H54 (cell line): ENCODE results near the gene DNM1.
"Not testable (repeated sequence)": the region's sequence is repeated elsewhere in the genome, so short reads cannot be mapped to it uniquely, and the experiment has no call there.

Experiments
- DNase-seq: peaks from one replicate; pipeline ENCODE4 v3.0.0; 2011; ENCODE audit warnings: low spot score, mixed read lengths; ENCODE audit not compliant: insufficient read length
- FAIRE-seq: peaks from 3 replicates; lab custom pipeline; 2011; peaks lifted over from hg19 to GRCh38; lab: Jason Lieb, UNC
- POLR2A ChIP-seq: IDR thresholded peaks from 2 replicates; pipeline ENCODE4 v1.6.1; 2011; ENCODE audit warnings: low read depth, mild to moderate bottlenecking, low read length

The DNM1 gene

DNA sequence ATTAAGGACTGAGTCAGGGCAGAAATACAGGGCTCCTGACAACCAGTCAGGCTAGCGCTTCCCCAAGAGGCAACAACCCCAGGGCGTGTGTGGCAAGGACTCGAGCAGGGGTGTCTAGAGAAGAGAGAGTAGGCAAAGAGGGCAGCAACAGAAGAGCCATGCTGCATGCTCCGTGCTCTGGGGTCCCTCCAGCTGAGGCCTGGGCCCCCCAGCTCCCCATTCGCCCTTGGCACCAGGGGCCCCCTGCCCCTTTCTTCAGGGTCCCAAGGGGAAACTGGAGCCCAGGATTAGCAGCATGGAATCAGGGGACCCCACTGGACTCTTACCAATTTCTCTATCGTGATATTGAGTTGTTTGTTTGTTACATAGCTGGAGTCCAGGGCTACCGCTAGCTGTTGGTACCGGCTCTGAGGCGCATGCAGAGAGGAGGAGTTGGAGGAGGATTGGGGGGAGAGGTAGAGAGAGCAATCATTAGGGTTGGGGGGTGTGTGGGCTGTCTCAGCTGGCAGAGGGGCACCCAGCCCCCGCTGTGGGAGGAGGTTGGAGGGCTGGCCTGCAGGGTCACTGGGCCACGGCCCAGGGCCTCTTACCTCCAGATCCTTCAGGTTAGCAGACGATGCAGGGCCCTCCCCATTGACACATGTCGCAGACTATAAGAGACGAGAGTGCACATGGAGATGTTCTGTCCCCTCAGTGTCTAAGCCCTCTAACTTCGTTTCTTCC, 63.9 kb downstream of the DNM1 start:
- DNase-seq (no peak), FAIRE-seq (no peak)
- TF ChIP-seq POLR2A, result peak; percentile 7; the same call in 1 of the 2 replicates

DNA sequence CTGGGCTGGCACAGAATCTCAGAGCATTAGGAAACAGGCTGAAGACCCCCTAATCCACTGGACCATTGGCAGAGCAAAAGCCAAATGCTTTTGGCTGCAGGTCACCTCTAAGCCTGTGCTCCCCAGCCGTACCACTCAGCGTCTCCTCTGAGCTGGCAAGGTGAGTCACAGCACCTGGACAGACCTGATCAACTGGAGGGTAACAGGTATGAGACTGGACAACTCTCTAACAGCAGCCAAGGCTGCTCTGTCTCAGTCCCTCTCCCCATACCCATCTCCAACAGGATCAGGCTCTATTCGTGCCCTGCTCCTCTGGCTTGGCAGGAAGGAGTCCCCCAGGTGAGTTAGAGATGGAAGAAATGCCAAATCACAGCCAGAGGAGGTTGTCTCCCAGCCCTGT, 67.9 kb downstream of the DNM1 start:
- DNase-seq (no peak), FAIRE-seq (no peak)
- TF ChIP-seq POLR2A, result no peak

DNA sequence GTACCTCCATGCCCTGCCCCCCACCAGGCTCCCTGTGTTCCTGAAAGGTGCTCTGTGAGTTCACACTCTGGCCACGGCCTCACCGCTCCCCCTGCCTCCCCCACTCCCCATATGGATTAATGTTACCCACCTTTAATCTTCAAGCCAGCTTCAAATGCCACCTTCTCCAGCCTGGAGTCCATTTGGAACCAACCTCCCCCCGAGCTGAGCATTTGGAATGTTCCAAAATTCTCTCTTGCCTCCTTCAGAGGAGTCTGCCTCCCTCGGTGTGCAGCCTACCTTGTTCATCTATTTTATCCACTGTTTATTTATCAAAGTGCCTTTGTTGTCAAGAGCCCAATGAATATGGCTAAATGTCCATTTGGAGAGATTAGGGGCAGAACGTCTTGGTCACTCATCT, 68.3 kb downstream of the DNM1 start:
- DNase-seq, result no peak
- no peak for FAIRE-seq
- TF ChIP-seq POLR2A, result no peak

DNA sequence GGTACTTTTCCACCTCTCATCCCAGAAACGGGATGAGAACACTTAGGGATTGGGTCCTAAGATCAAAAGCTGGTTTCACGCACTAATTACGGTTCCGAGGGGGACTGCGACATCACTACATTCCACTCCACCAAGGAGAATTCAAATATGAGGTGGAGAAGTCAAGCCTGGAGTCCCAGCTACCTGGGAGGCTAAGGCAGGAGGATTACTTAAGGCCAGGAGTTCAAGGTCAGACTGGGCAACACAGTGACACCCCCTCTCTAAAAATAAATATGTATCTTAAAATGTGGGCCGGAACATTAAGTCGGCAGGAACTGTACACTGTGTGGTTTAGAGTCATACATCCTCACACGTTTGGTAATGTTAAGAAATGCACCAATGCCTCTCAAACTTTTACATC, 71.1 kb downstream of the DNM1 start:
- no peak for FAIRE-seq
- DNase-seq, result no peak
- TF ChIP-seq POLR2A, result no peak

DNA sequence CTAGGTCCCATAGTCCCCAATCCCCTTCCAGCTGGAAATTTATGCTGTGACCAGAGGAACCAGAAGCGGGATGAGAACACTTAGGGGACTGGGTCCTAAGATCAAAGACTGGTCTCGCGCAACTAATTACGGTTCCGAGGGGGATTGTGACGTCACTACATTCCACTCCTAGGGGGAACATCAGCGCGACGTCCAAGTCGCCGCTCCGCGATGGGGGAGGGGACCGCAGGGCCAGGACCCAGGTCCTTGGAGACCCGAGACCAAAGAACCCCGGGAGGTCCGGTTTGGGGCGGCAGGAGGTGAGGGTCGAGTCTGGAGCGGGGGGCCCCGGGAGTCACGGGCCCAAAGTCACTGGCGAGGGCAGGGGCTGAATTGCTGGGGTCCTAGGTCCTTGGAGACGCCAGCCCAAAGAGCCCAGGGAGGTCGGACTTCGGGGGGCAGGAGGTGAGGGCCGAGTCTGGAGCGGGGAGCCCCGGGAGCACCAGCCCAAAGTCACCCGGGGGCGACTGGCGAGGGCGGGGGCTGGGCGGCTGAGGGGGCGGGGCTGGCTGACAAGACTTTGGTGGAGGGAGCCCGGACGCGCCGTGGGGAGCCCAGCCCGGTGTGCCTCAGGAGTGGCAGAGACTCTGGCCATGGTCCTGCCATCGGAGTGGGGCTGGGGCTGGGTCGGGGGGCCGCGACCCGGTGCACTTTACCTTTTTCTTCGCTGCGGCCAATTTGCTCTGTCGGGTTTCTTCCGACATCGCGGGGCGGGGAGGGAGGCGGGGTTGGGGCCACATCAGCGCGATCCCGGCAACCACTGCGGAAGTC, 72.2 kb downstream of the DNM1 start, which contains the start of gene GOLGA2:
GOLGA2 (minus strand) TSS at position 810 of the 810 bp plus-strand sequence; CDS start at position 779, 31 bp downstream.
- DNase-seq (peak; percentile 92), FAIRE-seq (no peak)
- peak; percentile 40 for TF ChIP-seq POLR2A

DNA sequence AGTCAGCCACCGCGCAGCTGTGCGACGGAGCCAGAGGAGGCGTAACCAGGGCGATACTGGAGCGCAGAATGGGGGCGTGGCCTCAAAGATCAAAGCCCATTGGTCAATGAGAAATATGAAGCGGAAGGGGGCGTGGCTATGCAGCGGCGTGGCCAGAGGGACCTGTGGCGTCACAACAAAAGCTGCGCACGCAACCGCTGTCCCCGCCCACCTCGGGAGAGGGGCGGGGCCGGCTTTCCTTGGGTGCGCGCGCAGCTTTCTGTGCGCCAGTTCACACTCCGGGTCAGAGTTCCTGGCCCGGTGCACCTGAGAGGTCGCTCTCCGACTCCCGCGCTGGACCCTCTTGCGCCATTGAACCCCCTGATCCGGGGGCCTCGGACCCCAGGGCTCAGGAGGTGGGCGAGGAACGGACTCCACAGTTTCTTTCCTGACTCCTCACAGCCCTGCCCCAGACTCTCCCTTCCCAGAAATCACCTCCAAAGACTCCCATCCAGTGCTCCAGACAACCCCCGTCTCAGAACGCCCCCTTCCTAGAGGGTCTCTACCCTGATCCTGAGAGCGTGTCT, 72.9 kb downstream of the DNM1 start, which contains the start of gene SWI5:
SWI5 (plus strand) TSS at position 269 of the 566 bp plus-strand sequence.
- FAIRE-seq, result peak; percentile 89

DNA sequence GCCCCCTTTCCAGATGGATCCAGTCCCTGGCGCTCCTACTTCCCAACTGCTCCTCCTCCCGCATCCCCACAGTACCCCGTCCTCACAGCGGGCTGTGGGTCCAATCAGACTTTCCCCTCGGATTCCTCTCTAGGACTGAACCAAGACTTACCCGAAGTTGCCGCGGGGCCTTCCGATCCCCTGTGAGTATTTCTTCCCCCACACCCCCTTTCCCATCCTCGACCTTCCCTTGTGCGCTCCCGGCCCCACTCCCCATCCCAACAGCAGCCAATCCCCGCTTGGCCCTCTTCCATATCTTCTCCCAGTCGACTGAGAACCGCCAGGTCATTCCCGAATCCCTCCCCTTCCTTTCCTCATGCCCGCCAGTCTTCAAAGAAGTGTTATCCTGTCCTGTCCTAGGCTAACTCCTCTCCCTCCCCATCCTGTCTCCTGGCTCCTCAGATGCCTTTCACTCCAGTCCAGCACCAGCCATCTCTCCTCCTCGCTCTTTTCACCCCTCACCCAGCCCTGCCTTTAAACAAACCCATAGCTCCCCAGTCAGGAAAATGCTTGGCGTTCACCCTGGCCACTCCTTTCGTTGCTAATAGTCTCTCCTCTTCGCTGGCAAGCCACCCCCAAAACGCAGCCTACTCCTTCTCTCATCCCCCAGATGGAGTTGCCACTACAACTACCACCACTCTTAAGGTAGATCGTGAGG, 73.5 kb downstream of the DNM1 start:
- FAIRE-seq, result no peak
- peak; percentile 4; the same call in 1 of the 2 replicates for TF ChIP-seq POLR2A
- peak; percentile 90 for DNase-seq

More for the DNA sequence above, 72.9 kb downstream of the DNM1 start, which contains the start of gene SWI5:
- peak; percentile 97 for TF ChIP-seq POLR2A
- peak; percentile 100 for DNase-seq

DNA sequence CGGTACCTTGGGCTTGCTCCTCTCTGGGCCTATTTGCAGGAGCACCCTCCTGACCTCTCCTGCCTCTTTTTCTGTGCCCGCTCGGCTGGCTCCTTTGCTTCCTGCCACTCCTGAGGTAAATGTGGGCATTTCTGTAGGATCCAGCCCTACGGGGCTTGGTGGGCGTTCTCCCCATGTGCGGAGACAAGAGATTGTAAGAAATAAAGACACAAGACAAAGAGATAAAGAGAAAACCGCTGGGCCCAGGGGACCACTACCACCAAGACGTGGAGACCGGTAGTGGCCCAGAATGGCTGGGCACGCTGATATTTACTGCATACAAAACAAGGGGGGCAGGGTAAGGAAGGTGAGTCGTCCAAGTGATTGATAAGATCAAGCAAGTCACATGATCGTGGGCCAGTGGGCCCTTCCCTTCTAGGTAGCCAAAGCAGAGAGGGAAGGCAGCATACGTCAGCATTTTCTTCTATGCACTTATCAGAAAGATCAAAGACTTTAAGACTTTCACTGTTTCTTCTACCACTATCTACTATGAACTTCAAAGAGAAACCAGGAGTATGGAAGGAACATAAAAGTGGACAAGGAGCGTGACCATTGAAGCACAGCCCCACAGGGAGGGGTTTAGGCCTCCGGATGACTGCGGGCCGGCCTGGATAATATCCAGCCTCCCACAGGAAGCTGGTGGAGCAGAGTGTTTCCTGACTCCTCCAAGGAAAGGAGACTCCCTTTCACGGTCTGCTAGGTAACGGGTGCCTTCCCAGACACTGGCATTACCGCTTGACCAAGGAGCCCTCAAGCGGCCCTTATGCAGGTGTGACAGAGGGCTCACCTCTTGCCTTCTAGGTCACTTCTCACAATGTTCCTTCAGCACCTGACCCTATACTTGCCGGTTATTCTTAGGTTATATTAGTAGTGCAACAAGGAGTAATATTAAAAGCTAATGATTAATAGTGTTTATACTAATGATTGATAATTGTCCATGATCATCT, 76.2 kb downstream of the DNM1 start:
- not testable (repeated sequence) for DNase-seq, FAIRE-seq

DNA sequence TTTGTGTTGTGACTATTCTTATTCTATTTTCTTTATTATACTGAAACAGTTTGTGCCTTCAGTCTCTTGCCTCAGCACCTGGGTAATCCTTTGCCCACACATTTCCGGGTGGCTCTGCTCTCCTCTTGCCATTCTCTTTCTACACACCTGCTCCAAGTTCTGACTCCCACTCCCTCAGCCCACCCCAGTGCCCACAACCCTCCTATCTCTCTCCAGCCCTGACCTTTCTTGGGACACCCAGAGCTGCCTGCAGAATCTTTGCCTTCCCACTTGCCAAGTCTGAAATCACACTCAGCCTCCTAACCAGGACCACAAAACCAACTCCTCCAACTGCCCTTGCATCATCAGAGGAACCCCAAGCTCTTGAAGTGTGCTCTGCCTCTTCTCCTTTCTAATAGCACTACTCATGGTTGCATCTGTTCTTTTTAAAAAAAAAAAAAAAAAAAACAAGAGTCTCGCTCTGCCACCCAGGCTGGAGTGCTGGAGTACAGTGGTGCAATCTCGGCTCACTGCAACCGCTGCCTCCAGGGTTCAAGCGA, 77.0 kb downstream of the DNM1 start:
- DNase-seq (no peak), FAIRE-seq (no peak)
- TF ChIP-seq POLR2A, result no peak

DNA sequence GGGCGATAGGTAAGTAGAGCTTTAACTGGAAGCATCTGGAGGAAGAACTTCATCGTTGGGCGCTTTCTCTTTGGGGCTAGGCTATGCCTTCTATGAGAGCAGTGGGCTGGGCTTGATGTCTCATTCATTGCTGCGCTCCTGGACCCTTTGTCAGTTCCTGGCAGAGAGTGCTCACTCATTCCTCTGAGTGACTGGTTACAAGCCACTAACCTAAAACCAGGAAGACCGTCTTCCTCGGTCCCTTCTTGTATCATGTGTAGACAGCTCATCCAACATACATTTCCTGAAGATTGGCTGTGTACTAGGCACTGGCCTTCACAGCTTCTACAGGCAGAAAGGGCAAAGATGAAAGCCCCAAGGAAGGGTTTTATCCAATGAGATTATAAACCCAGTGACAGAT, 79.3 kb downstream of the DNM1 start:
- no peak for TF ChIP-seq POLR2A
- no peak for DNase-seq
- FAIRE-seq, result no peak

DNA sequence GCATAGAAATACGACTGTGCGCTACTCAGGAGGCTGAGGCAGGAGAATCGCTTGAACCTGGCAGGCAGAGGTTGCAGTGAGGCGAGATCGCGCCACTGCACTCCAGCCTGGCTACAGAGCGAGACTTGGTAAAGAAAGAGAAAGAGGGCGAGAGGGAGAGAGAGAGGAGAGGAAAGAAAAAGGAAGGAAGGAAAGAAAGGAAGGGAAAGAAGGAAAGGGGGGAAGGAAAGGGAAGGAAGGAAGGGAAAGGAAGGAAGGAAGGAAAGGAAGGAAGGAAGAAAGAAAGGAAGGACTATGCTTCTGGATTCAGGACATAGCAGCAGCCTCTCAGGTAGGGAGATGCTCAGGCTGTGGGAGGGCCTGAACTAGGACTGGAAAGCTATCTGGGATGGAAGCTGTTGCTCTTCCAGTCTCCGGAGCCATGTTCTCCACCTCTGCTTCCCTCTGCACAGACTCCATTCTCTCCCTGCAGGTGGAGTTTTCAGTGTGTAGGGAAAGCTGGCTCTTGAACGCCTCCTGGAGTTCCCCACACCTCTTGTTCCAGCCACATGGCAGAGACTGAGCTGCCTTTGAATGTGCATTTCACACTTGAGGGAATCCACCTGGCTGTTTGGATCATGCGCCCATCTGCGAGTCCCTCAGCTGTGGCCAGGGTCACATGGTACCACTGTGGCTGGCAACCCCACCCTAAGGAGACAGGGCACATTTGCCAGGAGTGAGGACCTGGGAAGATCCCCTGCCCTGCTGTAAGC, 82.0 kb downstream of the DNM1 start:
- no peak for FAIRE-seq
- no peak for DNase-seq
- no peak for TF ChIP-seq POLR2A

DNA sequence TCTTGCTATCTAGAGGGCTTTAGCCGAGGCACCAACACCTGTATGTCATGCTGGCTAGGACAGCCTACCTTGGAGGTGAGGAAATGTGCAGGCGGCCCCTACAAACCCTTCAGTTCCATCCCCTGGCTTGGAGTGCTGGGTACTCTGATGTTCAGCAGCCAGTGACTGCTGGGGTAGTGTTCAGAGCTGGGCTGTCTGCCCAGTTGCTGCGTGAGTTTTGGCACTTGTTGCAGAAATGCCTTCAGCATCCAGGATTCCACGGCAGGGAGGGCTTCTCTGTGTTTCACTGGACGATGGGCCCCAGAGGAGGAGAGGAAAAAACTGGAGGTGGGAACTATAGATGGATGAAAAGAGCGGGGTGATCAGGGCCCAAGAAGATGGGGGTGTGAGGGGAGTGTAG, 83.3 kb downstream of the DNM1 start:
- no peak for DNase-seq
- no peak for TF ChIP-seq POLR2A
- no peak for FAIRE-seq
